CD4-positive, alpha-beta T cell treated with Interleukin-10 for 1 hour (primary cell): Measurements from ENCODE around the gene KRTAP10-6.
"Not testable (repeated sequence)": the region's sequence is repeated elsewhere in the genome, so short reads cannot be mapped to it uniquely, and the experiment has no call there.

ENCODE experiments used
- DNase-seq: peaks from one replicate; pipeline ENCODE4 v3.0.0-alpha.2; 2020

KRTAP10-6 gene

GRCh38 chr21:44599264-44600029 is 7.1 kb upstream of the KRTAP10-6 start:
- no peak for DNase-seq

GRCh38 chr21:44598061-44598460 is 5.8 kb upstream of the KRTAP10-6 start:
- no peak for DNase-seq

- DNase-seq: no peak
Measured at GRCh38 chr21:44596068-44596725, 3.9 kb upstream of the KRTAP10-6 start.

- DNase-seq: no peak
Measured at GRCh38 chr21:44595524-44595923, 3.2 kb upstream of the KRTAP10-6 start.

GRCh38 chr21:44594406-44594916 is 2.2 kb upstream of the KRTAP10-6 start:
- no peak for DNase-seq

GRCh38 chr21:44593598-44594405 is 1.5 kb upstream of the KRTAP10-6 start:
- no peak for DNase-seq

- not testable (repeated sequence) for DNase-seq
Measured at GRCh38 chr21:44591801-44592130, 539 bp downstream of the KRTAP10-6 start.

- not testable (repeated sequence) for DNase-seq
Measured at GRCh38 chr21:44590897-44591800, 1.2 kb downstream of the KRTAP10-6 start.

- no peak for DNase-seq
Measured at GRCh38 chr21:44590311-44590721, 2.0 kb downstream of the KRTAP10-6 start.

GRCh38 chr21:44589586-44590305 is 2.6 kb downstream of the KRTAP10-6 start:
- DNase-seq: no peak

GRCh38 chr21:44589094-44589493 is 3.2 kb downstream of the KRTAP10-6 start:
- DNase-seq: no peak

- no peak for DNase-seq
Measured at GRCh38 chr21:44585892-44586291, 6.4 kb downstream of the KRTAP10-6 start.

- peak; percentile 30 for DNase-seq
Measured at GRCh38 chr21:44583800-44584147, 8.5 kb downstream of the KRTAP10-6 start.

- DNase-seq: no peak
Measured at GRCh38 chr21:44583089-44583799, 9.1 kb downstream of the KRTAP10-6 start.

- DNase-seq: no peak
Measured at GRCh38 chr21:44582055-44582454, 10.2 kb downstream of the KRTAP10-6 start.

- DNase-seq: no peak
Measured at GRCh38 chr21:44581158-44581557, 11.1 kb downstream of the KRTAP10-6 start.

GRCh38 chr21:44580231-44580821 is 12.0 kb downstream of the KRTAP10-6 start, which contains the start of gene KRTAP10-5:
Gene KRTAP10-5, minus strand, starts transcription at chr21:44580604. Its CDS starts 26 bp downstream, at chr21:44580578.
- not testable (repeated sequence) for DNase-seq

GRCh38 chr21:44579833-44580144 is 12.5 kb downstream of the KRTAP10-6 start:
- DNase-seq: no peak

- no peak for DNase-seq
Measured at GRCh38 chr21:44579056-44579832, 13.1 kb downstream of the KRTAP10-6 start.
